Measurements from ENCODE around the gene ARHGEF33.

Gene ARHGEF33

GRCh38 chr2:38966006-38966405 lies 76.3 kb downstream of the ARHGEF33 start:
- no peak for DNase-seq

GRCh38 chr2:38966678-38967077 lies 77.0 kb downstream of the ARHGEF33 start:
- DNase-seq = no peak

GRCh38 chr2:38968021-38968420 lies 78.3 kb downstream of the ARHGEF33 start:
- DNase-seq = no peak

GRCh38 chr2:38971377-38971776 lies 81.7 kb downstream of the ARHGEF33 start:
- no peak for DNase-seq

- DNase-seq = no peak
Measured at GRCh38 chr2:38973266-38973665, 83.6 kb downstream of the ARHGEF33 start.

- no peak for DNase-seq
Measured at GRCh38 chr2:38975042-38975441, 85.4 kb downstream of the ARHGEF33 start.

- DNase-seq = no peak
Measured at GRCh38 chr2:38977047-38977446, 87.4 kb downstream of the ARHGEF33 start.

- no peak for DNase-seq
Measured at GRCh38 chr2:38978296-38978903, 88.7 kb downstream of the ARHGEF33 start.

- no peak for DNase-seq
Measured at GRCh38 chr2:38978908-38979307, 89.2 kb downstream of the ARHGEF33 start.

- DNase-seq = no peak
Measured at GRCh38 chr2:38981003-38981669, 91.5 kb downstream of the ARHGEF33 start.

- DNase-seq = no peak
Measured at GRCh38 chr2:38981670-38982357, 92.1 kb downstream of the ARHGEF33 start.

- DNase-seq = no peak
Measured at GRCh38 chr2:38982498-38982897, 92.8 kb downstream of the ARHGEF33 start.

- DNase-seq = no peak
Measured at GRCh38 chr2:38988716-38989115, 99.0 kb downstream of the ARHGEF33 start.

GRCh38 chr2:38991899-38992298 lies 102.2 kb downstream of the ARHGEF33 start:
- no peak for DNase-seq

GRCh38 chr2:38997781-38998180 lies 108.1 kb downstream of the ARHGEF33 start:
- no peak for DNase-seq

- DNase-seq = no peak
Measured at GRCh38 chr2:39000552-39000951, 110.9 kb downstream of the ARHGEF33 start.

GRCh38 chr2:39007875-39008504 lies 118.3 kb downstream of the ARHGEF33 start:
- no peak for DNase-seq

- no peak for DNase-seq
Measured at GRCh38 chr2:39008665-39009064, 119.0 kb downstream of the ARHGEF33 start.

GRCh38 chr2:39013871-39014270 lies 124.2 kb downstream of the ARHGEF33 start:
- no peak for DNase-seq

- no peak for DNase-seq
Measured at GRCh38 chr2:39015424-39015823, 125.7 kb downstream of the ARHGEF33 start.

GRCh38 chr2:39017334-39017733 lies 127.7 kb downstream of the ARHGEF33 start:
- no peak for DNase-seq

- no peak for DNase-seq
Measured at GRCh38 chr2:39018638-39019037, 129.0 kb downstream of the ARHGEF33 start.

GRCh38 chr2:39020383-39020782 lies 130.7 kb downstream of the ARHGEF33 start:
- no peak for DNase-seq
